ENCODE measurements around the gene DPH1.

DPH1 gene

GRCh38 chr17:2044263-2044894, 14.4 kb downstream of the DPH1 start:
- DNase-seq (ENCODE audit: extremely low read depth, low read depth) = no peak
- TF ChIP-seq, protein P1, sequence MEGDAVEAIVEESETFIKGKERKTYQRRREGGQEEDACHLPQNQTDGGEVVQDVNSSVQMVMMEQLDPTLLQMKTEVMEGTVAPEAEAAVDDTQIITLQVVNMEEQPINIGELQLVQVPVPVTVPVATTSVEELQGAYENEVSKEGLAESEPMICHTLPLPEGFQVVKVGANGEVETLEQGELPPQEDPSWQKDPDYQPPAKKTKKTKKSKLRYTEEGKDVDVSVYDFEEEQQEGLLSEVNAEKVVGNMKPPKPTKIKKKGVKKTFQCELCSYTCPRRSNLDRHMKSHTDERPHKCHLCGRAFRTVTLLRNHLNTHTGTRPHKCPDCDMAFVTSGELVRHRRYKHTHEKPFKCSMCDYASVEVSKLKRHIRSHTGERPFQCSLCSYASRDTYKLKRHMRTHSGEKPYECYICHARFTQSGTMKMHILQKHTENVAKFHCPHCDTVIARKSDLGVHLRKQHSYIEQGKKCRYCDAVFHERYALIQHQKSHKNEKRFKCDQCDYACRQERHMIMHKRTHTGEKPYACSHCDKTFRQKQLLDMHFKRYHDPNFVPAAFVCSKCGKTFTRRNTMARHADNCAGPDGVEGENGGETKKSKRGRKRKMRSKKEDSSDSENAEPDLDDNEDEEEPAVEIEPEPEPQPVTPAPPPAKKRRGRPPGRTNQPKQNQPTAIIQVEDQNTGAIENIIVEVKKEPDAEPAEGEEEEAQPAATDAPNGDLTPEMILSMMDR (IDR thresholded peaks at IDR 0.05; ENCODE audit: low read depth, low read length) = no peak

DNA sequence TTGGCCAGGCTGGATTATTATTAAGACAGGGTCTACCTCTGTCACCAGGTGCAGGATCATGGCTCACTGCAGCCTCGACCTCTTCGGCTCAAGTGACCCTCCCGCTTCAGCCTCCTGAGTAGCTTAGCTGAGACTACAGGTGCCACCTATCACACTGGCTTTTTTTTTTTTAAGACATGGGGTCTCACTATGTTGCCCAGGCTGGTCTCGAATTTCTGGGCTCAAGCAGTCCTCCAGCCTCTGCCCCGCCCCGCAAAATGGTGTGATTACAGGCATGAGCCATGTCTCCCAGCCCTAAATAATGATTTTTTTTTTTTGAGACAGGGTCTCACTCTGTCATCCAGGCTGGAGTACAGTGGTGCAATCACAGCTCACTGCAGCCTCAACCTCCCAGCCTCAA, 17.6 kb downstream of the DPH1 start:
- TF ChIP-seq, protein P1 (IDR thresholded peaks at IDR 0.05; ENCODE audit: low read depth, low read length) = no peak
- no peak for DNase-seq (ENCODE audit: extremely low read depth, low read depth)

DNA sequence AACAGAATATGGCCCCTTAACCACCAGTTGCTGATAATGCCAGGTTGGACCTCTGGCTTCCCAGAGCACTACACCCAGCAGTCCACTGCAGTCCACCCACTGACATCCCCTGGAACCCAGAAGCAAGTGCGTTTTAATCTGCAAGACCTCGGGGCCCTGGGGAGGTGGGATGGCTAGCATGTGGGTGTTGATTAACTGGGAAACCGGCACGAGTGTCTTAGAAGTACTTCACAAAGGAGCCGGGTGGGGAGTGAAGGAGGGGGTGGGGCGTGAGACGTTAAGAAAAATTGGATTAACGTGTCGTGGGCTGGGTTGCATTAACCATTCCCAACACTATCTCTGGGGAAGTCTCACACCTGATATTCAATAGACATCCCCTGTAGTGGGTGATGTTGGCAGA, 18.9 kb downstream of the DPH1 start:
- DNase-seq (ENCODE audit: extremely low read depth, low read depth) = no peak
- TF ChIP-seq, protein P1 (IDR thresholded peaks at IDR 0.05; ENCODE audit: low read depth, low read length) = no peak

DNA sequence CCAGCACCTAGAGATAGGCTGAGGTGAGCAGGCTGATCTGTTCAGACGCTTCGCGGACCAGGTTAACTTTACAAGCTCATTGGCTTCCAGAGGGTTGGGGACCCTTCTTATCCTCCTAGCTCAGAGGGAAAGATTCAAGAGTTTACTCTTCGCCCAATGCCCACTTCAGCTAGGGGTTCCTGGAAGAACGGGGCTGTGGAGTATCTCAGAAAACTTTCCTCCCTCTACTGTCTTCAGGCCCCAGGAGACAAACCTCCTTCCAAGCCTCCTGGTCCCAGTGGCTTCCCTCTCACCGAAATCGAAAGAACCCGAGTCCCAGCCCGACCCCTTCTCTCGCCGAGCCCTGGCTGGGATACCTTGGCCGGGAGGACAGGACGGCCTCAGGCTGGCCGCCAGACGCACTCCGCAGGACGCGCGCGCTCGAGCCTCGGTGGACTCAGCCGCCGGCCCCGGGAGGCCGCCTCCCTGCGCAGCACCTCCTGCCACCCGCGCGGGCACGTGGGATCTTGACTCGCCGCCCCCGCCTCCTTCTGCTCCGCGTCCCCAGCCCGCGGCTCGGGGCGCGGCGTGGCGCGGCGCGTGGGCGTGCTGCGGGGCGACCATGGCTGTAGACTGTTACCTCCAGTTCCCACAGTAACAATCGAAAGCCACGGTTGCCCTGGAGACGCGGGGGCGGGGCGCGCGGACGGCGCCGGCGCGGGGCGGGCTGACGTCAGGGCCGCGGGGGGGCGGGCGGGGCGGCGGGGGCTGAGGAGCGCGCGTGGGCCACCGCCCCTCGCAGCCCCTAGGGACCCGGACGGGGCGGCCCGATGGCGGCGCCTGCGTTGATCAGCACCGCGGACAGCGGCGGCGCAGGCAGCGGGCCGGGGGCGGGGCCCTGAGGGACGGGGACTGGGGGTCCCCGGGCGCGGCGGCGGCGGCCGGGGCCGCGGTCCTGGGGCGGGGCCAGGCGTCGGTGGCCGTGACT, 19.7 kb downstream of the DPH1 start:
- TF ChIP-seq, protein P1 (IDR thresholded peaks at IDR 0.05; ENCODE audit: low read depth, low read length) = no peak
- DNase-seq (ENCODE audit: extremely low read depth, low read depth) = no peak

DNA sequence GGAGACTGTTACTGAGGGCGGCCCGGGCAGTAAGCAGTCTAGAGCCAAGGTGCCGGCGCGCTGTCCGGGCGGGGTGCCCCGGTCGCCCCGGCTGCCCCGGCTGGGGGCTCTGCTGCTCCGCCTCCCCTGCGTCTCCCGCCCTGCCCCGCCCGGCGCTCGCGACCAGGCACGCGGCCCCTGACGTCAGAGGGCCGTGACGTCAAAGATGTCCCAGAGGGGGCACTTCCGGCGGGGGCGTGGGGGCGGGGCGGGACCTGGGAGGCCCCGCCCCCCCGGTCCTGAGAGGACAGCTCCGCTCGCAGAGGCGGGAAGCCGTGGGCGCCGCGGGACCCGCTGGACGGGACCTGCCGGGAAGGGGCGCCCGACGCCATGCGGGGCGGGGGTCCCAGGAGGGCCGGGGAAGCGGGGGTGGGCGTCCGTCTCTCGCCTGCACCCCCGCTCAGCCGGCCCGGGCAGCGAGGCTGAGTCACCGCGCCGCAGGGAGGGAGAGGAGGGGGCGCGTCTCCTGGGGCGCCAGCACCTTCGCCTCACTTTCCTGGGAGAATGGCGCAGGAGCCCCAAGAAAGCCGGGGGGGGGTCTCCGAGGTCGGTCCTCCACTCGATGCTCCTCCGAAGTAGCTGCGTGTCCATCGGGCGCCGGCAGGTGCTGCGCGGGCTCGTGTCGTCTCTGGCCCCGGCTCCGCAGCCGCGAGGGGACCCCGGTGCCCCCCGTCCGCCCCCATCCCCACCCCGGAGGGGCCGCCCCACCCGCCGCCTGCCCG, 20.5 kb downstream of the DPH1 start:
- TF ChIP-seq, protein P1 (IDR thresholded peaks at IDR 0.05; ENCODE audit: low read depth, low read length) = no peak
- no peak for DNase-seq (ENCODE audit: extremely low read depth, low read depth)

DNA sequence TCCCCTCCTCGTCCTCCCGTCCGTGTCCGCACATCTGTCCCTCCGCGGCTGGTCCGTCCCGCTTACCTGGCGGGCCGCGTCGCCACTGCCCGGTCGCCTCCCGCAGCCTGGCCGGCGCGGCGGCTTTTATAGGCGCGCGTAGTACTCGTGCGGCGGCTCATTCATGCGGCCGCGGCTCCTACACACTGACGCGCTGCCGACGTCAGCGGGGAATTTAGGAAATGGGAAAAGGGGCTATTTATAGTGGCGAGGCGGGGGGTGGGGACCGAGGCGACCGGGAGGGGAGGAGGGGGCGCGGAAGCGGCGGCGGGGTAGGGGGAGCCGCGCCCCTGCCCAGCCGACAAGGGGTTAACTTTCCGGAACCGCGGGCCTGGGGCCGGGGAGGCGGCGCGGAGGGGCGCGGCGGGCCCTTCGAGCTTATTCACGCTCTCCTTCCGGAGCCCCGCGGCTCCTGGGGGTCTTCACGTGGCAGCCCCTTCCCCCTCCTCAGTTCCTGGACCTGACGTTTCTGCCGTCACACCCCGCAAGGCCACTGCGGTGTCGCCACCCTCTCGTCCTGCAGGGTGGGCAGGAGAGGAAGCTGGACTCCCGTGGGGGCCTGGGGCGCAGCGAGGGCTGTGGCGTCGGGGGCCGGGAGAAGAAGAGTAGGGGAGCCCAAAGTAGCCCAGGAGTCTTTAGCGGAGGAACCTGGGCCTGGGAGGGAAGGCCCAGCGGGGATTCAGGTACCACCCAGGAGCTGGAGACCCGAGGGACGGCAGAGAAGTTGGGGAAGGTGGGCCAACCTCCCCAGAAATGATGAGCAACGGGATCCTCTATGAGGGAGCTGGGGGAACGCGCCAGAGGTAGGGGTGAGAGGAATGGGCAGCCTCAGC, 21.3 kb downstream of the DPH1 start:
- TF ChIP-seq, protein P1 (IDR thresholded peaks at IDR 0.05; ENCODE audit: low read depth, low read length) = no peak

More for the DNA sequence above, 21.3 kb downstream of the DPH1 start:
- DNase-seq (ENCODE audit: extremely low read depth, low read depth) = no peak

Measured in AG09319 (cell line).